Stomach (tissue), 4 donors: ENCODE measurements around the gene ITPRIP.

Source experiments
- POLR2AphosphoS5 ChIP-seq, 3 donors: sonication (generic); formaldehyde crosslinking; IDR thresholded peaks; one replicate each; pipeline ENCODE4 v1.6.1; 2016; ENCODE audit warnings: antibody characterized with exemption in 3 of 3
- TF ChIP-seq, protein P1 (sequence below), 7 experiments: fragments of 450-650 bp in 4 of 7; fragments of 200-600 bp in 3 of 7; sonication (generic) in 3 of 7; IDR thresholded peaks; one replicate each; pipeline ENCODE4 v1.5.1; 2016 to 2019; ENCODE audit warnings: antibody characterized with exemption in 7 of 7, control low read depth in 2 of 7, mild to moderate bottlenecking in 1 of 7

DNA sequence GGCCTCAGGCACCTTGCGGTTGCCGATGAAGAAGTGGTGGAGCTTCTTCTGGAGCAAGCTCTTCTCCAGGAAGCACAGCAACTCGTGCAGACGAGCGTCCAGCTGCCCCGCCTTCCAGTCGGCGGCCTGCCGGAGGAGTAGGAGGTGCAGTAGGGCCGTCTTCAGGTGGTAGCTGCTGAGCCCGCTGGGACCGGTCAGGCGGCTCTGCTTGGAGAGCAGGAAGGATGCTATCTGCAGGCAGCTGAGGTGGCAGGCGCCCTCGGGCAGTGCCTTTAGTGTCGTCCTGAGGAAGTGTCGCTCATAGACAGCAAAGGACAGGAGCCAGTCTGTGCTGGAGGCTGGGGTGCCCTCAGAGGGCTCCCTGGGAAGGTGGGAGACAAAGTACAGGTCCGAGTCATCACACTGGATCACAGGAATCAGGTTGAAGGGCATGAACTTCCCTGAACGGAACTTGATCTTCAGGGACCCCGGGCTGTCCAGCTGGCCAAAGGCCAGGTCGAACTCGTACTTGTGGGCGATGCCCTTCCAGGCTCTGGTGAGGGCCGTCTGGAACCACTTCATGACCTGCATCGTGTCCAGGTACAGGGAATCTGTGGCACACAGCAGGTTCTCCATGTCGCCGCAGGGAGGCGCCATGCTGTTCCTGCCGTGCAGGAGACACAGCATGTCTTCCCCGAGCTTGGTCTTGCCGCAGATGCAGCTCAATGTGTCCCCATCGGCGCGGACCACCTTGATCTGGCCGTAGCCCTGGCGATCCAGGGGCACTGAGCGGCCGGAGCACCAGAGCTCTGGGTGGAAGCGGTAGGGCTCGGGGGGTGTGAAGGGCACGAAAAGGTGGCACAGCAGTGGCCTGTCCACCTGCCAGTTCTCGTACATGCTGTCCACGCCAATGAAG, 23.4 kb downstream of the ITPRIP start:
- TF ChIP-seq, protein P1, sequence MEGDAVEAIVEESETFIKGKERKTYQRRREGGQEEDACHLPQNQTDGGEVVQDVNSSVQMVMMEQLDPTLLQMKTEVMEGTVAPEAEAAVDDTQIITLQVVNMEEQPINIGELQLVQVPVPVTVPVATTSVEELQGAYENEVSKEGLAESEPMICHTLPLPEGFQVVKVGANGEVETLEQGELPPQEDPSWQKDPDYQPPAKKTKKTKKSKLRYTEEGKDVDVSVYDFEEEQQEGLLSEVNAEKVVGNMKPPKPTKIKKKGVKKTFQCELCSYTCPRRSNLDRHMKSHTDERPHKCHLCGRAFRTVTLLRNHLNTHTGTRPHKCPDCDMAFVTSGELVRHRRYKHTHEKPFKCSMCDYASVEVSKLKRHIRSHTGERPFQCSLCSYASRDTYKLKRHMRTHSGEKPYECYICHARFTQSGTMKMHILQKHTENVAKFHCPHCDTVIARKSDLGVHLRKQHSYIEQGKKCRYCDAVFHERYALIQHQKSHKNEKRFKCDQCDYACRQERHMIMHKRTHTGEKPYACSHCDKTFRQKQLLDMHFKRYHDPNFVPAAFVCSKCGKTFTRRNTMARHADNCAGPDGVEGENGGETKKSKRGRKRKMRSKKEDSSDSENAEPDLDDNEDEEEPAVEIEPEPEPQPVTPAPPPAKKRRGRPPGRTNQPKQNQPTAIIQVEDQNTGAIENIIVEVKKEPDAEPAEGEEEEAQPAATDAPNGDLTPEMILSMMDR (IDR thresholded peaks at IDR 0.05), result no peak
- TF ChIP-seq POLR2AphosphoS5 (IDR thresholded peaks at IDR 0.05), result no peak
